ENCODE measurements around the gene COL1A1.

GRCh38 chr17:50170662-50171370 lies 30.6 kb downstream of the COL1A1 start:
- no peak for TF ChIP-seq POLR2A (IDR thresholded peaks at IDR 0.05)
- TF ChIP-seq, protein P1, sequence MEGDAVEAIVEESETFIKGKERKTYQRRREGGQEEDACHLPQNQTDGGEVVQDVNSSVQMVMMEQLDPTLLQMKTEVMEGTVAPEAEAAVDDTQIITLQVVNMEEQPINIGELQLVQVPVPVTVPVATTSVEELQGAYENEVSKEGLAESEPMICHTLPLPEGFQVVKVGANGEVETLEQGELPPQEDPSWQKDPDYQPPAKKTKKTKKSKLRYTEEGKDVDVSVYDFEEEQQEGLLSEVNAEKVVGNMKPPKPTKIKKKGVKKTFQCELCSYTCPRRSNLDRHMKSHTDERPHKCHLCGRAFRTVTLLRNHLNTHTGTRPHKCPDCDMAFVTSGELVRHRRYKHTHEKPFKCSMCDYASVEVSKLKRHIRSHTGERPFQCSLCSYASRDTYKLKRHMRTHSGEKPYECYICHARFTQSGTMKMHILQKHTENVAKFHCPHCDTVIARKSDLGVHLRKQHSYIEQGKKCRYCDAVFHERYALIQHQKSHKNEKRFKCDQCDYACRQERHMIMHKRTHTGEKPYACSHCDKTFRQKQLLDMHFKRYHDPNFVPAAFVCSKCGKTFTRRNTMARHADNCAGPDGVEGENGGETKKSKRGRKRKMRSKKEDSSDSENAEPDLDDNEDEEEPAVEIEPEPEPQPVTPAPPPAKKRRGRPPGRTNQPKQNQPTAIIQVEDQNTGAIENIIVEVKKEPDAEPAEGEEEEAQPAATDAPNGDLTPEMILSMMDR (IDR thresholded peaks at IDR 0.05), result no peak
